ENCODE measurements around the gene TAS2R38.

GRCh38 chr7:141993354-141993753 is 19.8 kb upstream of the TAS2R38 start:
- no peak for TF ChIP-seq CTCF (IDR thresholded peaks at IDR 0.05)
- no peak for TF ChIP-seq POLR2A (IDR thresholded peaks at IDR 0.05; ENCODE audit: low read depth)
- no peak for TF ChIP-seq EP300 (IDR thresholded peaks at IDR 0.05)
- no peak for TF ChIP-seq POLR2AphosphoS5 (IDR thresholded peaks at IDR 0.05)
